OCI-LY3 (cell line): ENCODE results near the gene FBN3.

Experiments used
- H2AFZ ChIP-seq: fragments of 200-600, 300-600 bp; shearing (Covaris generic); 2 replicates; pipeline ENCODE4 v1.6.0; 2014; ENCODE audit warnings: antibody characterized with exemption, low read depth, low read length
- H3K27ac ChIP-seq: fragments of 200-600, 300-600 bp; sonication (generic); 2 replicates; pipeline ENCODE4 v1.5.1; 2014; ENCODE audit warnings: mild to moderate bottlenecking, low read length, moderate library complexity, mixed read lengths
- H3K27me3 ChIP-seq: fragments of 200-600, 300-600 bp; sonication (generic); 2 replicates; pipeline ENCODE4 v1.6.1; 2014; ENCODE audit warnings: low read depth, low read length, mixed read lengths
- H3K36me3 ChIP-seq: fragments of 200-600, 300-600 bp; sonication (generic); replicated peaks from 2 replicates; pipeline ENCODE3; 2014; ENCODE audit warnings: low read depth, low read length, mixed read lengths
- H3K4me1 ChIP-seq: fragments of 300-600, 200-600 bp; sonication (generic); 2 replicates; pipeline ENCODE4 v1.6.1; 2014; ENCODE audit warnings: low read length, mixed read lengths
- H3K4me2 ChIP-seq: fragments of 200-600, 300-600 bp; sonication (generic); 2 replicates; pipeline ENCODE4 v1.6.1; 2014; ENCODE audit warnings: low read length, mixed read lengths
- H3K4me3 ChIP-seq: fragments of 300-600, 200-600 bp; sonication (generic); 2 replicates; pipeline ENCODE4 v1.5.1; 2014; ENCODE audit warnings: antibody characterized with exemption, mild to moderate bottlenecking, low read length, moderate library complexity
- H3K79me2 ChIP-seq: fragments of 300-600, 200-600 bp; shearing (Covaris generic); 2 replicates; pipeline ENCODE4 v1.6.1; 2014; ENCODE audit warnings: mild to moderate bottlenecking, low read length, mixed read lengths
- H3K9ac ChIP-seq: fragments of 300-600, 200-600 bp; shearing (Covaris generic); 2 replicates; pipeline ENCODE4 v1.6.0; 2014; ENCODE audit warnings: mild to moderate bottlenecking, low read length, moderate library complexity
- H3K9me3 ChIP-seq: fragments of 200-600, 300-600 bp; shearing (Covaris generic); 2 replicates; pipeline ENCODE4 v1.6.1; 2014; ENCODE audit warnings: low read length, mixed read lengths; ENCODE audit not compliant: insufficient read depth
- H4K20me1 ChIP-seq: fragments of 200-600, 300-600 bp; sonication (generic); 2 replicates; pipeline ENCODE4 v1.6.1; 2016; ENCODE audit warnings: low read length, mixed read lengths; ENCODE audit not compliant: insufficient read depth
- EZH2phosphoT487 ChIP-seq: fragments of 200-600 bp; shearing (Covaris generic); IDR thresholded peaks from 2 replicates; pipeline ENCODE4 v1.6.1; 2018; ENCODE audit warnings: antibody characterized with exemption, mixed run types, low read depth
- TF ChIP-seq, protein P1 (sequence below): fragments of 200-600, 300-600 bp; sonication (generic); IDR thresholded peaks from 2 replicates; pipeline ENCODE4 v1.5.1; 2014; ENCODE audit warnings: antibody characterized with exemption, low read length, low read depth

The FBN3 gene

DNA sequence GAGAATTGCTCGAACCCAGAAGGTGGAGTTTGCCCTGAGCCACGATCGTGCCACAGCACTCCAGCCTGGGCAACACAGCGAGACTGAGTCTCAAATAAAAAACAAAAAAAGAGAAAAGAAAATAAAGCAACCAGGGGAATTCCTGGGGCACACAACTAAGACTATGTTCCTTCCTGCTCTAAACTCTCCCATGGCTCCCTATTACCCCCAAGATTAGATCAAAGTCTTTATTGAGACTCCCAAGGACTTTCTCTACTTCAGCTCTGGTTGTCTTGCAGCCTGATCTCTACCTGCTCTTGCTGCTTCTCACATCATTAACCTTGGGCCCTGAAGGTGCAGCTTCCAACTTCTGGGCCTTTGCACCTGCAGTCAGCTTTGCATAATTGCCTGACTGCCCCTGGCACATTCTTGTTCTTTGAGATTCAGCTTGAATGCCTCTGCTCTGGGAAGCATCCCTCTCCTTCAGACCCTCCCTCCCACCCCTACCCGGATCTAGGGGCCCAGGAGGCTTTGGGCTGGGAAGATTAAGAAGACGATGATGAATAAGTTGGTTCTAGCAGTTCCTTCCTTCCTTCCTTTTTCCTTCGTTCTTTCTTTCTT, 42.9 kb upstream of the FBN3 start:
- Histone ChIP-seq H3K27ac (no peak overlapping the region), H3K4me1 (peaks cover 42% of the 10 kb centered on the region), H3K9me3 (no peaks in the 10 kb centered on the region), H3K79me2 (no peaks in the 10 kb centered on the region), H3K4me2 (no peak overlapping the region), H3K9ac (no peak overlapping the region), H3K4me3 (no peak overlapping the region), H4K20me1 (no peaks in the 10 kb centered on the region), H2AFZ (no peak overlapping the region), H3K27me3 (no peaks in the 10 kb centered on the region), H3K36me3 (no peaks in the 10 kb centered on the region)
- TF ChIP-seq EZH2phosphoT487 = no peak
- TF ChIP-seq, protein P1, sequence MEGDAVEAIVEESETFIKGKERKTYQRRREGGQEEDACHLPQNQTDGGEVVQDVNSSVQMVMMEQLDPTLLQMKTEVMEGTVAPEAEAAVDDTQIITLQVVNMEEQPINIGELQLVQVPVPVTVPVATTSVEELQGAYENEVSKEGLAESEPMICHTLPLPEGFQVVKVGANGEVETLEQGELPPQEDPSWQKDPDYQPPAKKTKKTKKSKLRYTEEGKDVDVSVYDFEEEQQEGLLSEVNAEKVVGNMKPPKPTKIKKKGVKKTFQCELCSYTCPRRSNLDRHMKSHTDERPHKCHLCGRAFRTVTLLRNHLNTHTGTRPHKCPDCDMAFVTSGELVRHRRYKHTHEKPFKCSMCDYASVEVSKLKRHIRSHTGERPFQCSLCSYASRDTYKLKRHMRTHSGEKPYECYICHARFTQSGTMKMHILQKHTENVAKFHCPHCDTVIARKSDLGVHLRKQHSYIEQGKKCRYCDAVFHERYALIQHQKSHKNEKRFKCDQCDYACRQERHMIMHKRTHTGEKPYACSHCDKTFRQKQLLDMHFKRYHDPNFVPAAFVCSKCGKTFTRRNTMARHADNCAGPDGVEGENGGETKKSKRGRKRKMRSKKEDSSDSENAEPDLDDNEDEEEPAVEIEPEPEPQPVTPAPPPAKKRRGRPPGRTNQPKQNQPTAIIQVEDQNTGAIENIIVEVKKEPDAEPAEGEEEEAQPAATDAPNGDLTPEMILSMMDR = no peak

DNA sequence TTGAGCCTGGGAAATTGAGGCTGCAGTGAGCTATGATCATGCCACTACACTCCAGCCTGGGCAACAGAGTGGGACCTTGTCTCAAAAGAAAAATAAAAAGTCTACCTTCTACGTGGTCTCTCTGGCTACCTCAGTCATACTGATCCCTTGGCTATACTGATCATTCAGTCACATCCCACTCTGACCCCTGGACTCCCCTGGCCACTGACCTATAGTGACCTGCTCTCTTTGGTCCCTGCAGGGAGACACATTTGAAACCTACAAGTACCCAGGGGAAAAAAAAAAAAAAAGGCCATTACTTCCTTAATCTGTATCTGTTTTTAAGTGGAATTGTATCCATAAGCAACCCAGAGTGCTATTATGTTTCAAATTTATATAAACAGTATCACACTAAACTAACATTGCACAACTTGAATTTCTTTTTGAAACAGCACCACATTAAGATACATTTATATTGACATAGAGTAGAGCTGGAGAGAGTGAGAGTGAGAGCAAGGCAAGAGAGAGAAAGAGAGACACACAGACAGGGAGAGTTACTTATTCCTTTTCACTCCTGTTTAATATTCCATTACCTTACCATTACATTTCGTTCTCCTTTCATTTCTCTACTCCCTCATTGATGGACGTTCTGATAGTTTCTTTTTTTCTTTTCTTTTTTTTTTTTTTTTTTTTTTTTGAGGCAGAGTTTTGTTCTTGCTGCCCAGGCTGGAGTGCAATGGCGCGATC, 36.1 kb upstream of the FBN3 start:
- Histone ChIP-seq H3K36me3 (no peaks in the 10 kb centered on the region), H3K4me1 (no peaks in the 10 kb centered on the region), H3K4me2 (no peak overlapping the region), H3K9me3 (no peaks in the 10 kb centered on the region), H4K20me1 (no peaks in the 10 kb centered on the region), H3K79me2 (no peaks in the 10 kb centered on the region), H3K4me3 (no peak overlapping the region), H3K27me3 (0 out of 2 replicates have a peak, but pooled peaks cover 3% of the 10 kb centered on the region), H2AFZ (no peak overlapping the region), H3K9ac (no peak overlapping the region), H3K27ac (no peak overlapping the region)
- TF ChIP-seq, protein P1 = no peak

DNA sequence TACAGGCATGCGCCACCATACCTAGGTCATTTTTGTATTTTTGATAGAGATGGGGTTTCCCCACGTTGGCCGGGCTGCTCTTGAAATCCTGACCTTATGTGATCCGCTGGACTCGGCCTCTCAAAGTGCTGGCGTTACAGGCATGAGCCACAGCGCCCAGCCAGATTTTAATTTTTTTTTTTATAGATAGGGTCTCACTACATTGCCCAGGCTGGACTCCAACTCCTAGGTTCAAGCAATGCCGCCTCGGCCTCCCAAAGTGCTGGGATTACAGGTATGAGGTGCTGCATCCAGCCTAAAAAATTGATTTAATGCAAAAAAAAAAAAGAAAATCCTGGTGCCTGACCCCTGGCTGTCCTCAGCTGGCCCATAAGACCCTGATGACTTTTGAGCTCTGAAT, 34.9 kb upstream of the FBN3 start:
- Histone ChIP-seq H3K4me2 (no peak overlapping the region), H3K4me1 (no peaks in the 10 kb centered on the region), H4K20me1 (no peaks in the 10 kb centered on the region), H3K27ac (no peak overlapping the region), H3K9me3 (no peaks in the 10 kb centered on the region), H3K27me3 (0 out of 2 replicates have a peak, but pooled peaks cover 3% of the 10 kb centered on the region), H3K4me3 (no peak overlapping the region), H3K36me3 (no peaks in the 10 kb centered on the region), H3K79me2 (no peaks in the 10 kb centered on the region), H3K9ac (no peak overlapping the region), H2AFZ (no peak overlapping the region)
- TF ChIP-seq, protein P1 = no peak
- no peak for TF ChIP-seq EZH2phosphoT487

DNA sequence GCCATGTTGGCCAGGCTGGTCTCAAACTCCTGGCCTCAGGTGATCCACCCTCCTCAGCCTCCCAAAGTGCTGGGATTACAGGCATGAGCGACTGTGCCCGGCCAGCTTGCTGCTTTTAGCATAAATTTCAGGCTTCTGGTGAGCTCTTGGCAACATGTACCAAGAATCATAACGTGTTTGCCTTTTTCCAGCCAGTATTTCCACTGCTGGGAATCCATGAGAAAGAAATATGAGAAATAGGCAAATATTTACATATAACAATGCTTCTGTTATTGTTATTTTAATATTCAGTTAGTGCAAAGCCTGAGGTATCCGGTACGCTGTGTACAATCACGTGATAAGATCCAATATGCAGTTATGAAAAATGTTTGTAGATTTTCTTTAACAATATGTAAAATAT, 30.6 kb upstream of the FBN3 start:
- no peaks in the 10 kb centered on the region for H3K36me3 ChIP-seq
- H3K4me1 ChIP-seq = no peaks in the 10 kb centered on the region
- H4K20me1 ChIP-seq = no peaks in the 10 kb centered on the region
- H3K4me2 ChIP-seq = no peak overlapping the region
- TF ChIP-seq, protein P1 = no peak
- TF ChIP-seq EZH2phosphoT487 = no peak
- H2AFZ ChIP-seq = no peak overlapping the region
- no peak overlapping the region for H3K27ac ChIP-seq
- H3K4me3 ChIP-seq = no peak overlapping the region
- no peaks in the 10 kb centered on the region for H3K9me3 ChIP-seq
- 0 out of 2 replicates have a peak, but pooled peaks cover 3% of the 10 kb centered on the region for H3K27me3 ChIP-seq
- H3K9ac ChIP-seq = no peak overlapping the region
- no peaks in the 10 kb centered on the region for H3K79me2 ChIP-seq
